ENCODE measurements around the gene NBPF3.

NBPF3 gene

GRCh38 chr1:21520899-21521716, 81.2 kb downstream of the NBPF3 start:
- H3K4me3 ChIP-seq (ENCODE audit: low read length): no peak overlapping the region
- no peaks in the 10 kb centered on the region for H3K27me3 ChIP-seq (ENCODE audit: insufficient read depth, low read length)
- no peaks in the 10 kb centered on the region for H3K4me1 ChIP-seq (ENCODE audit: insufficient read depth, low read length)
- H3K9me3 ChIP-seq (ENCODE audit: low read length): no peaks in the 10 kb centered on the region
- H3K36me3 ChIP-seq (ENCODE audit: insufficient read depth, low read length): no peaks in the 10 kb centered on the region
- H2AFZ ChIP-seq (ENCODE audit: low read depth, low read length): no peak overlapping the region

GRCh38 chr1:21521717-21522060, 81.8 kb downstream of the NBPF3 start:
- no peak overlapping the region for H2AFZ ChIP-seq (ENCODE audit: low read depth, low read length)

GRCh38 chr1:21522525-21523038, 82.6 kb downstream of the NBPF3 start:
- Histone ChIP-seq H3K9me3 (ENCODE audit: low read length) (no peaks in the 10 kb centered on the region), H3K36me3 (ENCODE audit: insufficient read depth, low read length) (no peaks in the 10 kb centered on the region), H3K4me1 (ENCODE audit: insufficient read depth, low read length) (no peaks in the 10 kb centered on the region), H2AFZ (ENCODE audit: low read depth, low read length) (no peak overlapping the region), H3K27me3 (ENCODE audit: insufficient read depth, low read length) (no peaks in the 10 kb centered on the region), H3K4me3 (ENCODE audit: low read length) (no peak overlapping the region)

More at GRCh38 chr1:21521717-21522060, 81.8 kb downstream of the NBPF3 start:
- no peaks in the 10 kb centered on the region for H3K4me1 ChIP-seq (ENCODE audit: insufficient read depth, low read length)
- no peaks in the 10 kb centered on the region for H3K27me3 ChIP-seq (ENCODE audit: insufficient read depth, low read length)
- H3K9me3 ChIP-seq (ENCODE audit: low read length): no peaks in the 10 kb centered on the region
- H3K36me3 ChIP-seq (ENCODE audit: insufficient read depth, low read length): no peaks in the 10 kb centered on the region
- no peak overlapping the region for H3K4me3 ChIP-seq (ENCODE audit: low read length)

- H3K9me3 ChIP-seq (ENCODE audit: low read length): no peaks in the 10 kb centered on the region
- H3K27me3 ChIP-seq (ENCODE audit: insufficient read depth, low read length): no peaks in the 10 kb centered on the region
- H2AFZ ChIP-seq (ENCODE audit: low read depth, low read length): no peak overlapping the region
- H3K4me3 ChIP-seq (ENCODE audit: low read length): no peak overlapping the region
- no peaks in the 10 kb centered on the region for H3K36me3 ChIP-seq (ENCODE audit: insufficient read depth, low read length)
- H3K4me1 ChIP-seq (ENCODE audit: insufficient read depth, low read length): no peaks in the 10 kb centered on the region
These were observed 83.4 kb downstream of the NBPF3 start for GRCh38 chr1:21523297-21523813.

- no peaks in the 10 kb centered on the region for H3K4me1 ChIP-seq (ENCODE audit: insufficient read depth, low read length)
- H3K27me3 ChIP-seq (ENCODE audit: insufficient read depth, low read length): no peaks in the 10 kb centered on the region
- no peaks in the 10 kb centered on the region for H3K9me3 ChIP-seq (ENCODE audit: low read length)
- H2AFZ ChIP-seq (ENCODE audit: low read depth, low read length): no peak overlapping the region
- no peaks in the 10 kb centered on the region for H3K36me3 ChIP-seq (ENCODE audit: insufficient read depth, low read length)
- no peak overlapping the region for H3K4me3 ChIP-seq (ENCODE audit: low read length)
These were observed 84.3 kb downstream of the NBPF3 start for GRCh38 chr1:21524220-21524619.

GRCh38 chr1:21524686-21525339, 84.9 kb downstream of the NBPF3 start:
- H3K9me3 ChIP-seq (ENCODE audit: low read length): no peaks in the 10 kb centered on the region
- H3K4me1 ChIP-seq (ENCODE audit: insufficient read depth, low read length): no peaks in the 10 kb centered on the region
- no peaks in the 10 kb centered on the region for H3K27me3 ChIP-seq (ENCODE audit: insufficient read depth, low read length)
- no peak overlapping the region for H3K4me3 ChIP-seq (ENCODE audit: low read length)
- H2AFZ ChIP-seq (ENCODE audit: low read depth, low read length): no peak overlapping the region
- H3K36me3 ChIP-seq (ENCODE audit: insufficient read depth, low read length): no peaks in the 10 kb centered on the region

- Histone ChIP-seq H3K9me3 (ENCODE audit: low read length) (no peaks in the 10 kb centered on the region), H2AFZ (ENCODE audit: low read depth, low read length) (no peak overlapping the region), H3K36me3 (ENCODE audit: insufficient read depth, low read length) (no peaks in the 10 kb centered on the region)
These were observed 85.4 kb downstream of the NBPF3 start for GRCh38 chr1:21525340-21525717.

GRCh38 chr1:21526441-21526840, 86.5 kb downstream of the NBPF3 start:
- H3K36me3 ChIP-seq (ENCODE audit: insufficient read depth, low read length): no peaks in the 10 kb centered on the region
- H3K9me3 ChIP-seq (ENCODE audit: low read length): no peaks in the 10 kb centered on the region
- no peak overlapping the region for H2AFZ ChIP-seq (ENCODE audit: low read depth, low read length)
- H3K27me3 ChIP-seq (ENCODE audit: insufficient read depth, low read length): no peaks in the 10 kb centered on the region
- H3K4me1 ChIP-seq (ENCODE audit: insufficient read depth, low read length): no peaks in the 10 kb centered on the region
- H3K4me3 ChIP-seq (ENCODE audit: low read length): no peak overlapping the region

More at GRCh38 chr1:21525340-21525717, 85.4 kb downstream of the NBPF3 start:
- Histone ChIP-seq H3K27me3 (ENCODE audit: insufficient read depth, low read length) (no peaks in the 10 kb centered on the region), H3K4me1 (ENCODE audit: insufficient read depth, low read length) (no peaks in the 10 kb centered on the region), H3K4me3 (ENCODE audit: low read length) (no peak overlapping the region)

- Histone ChIP-seq H3K4me3 (ENCODE audit: low read length) (no peak overlapping the region), H2AFZ (ENCODE audit: low read depth, low read length) (no peak overlapping the region), H3K27me3 (ENCODE audit: insufficient read depth, low read length) (no peaks in the 10 kb centered on the region), H3K4me1 (ENCODE audit: insufficient read depth, low read length) (no peaks in the 10 kb centered on the region), H3K9me3 (ENCODE audit: low read length) (no peaks in the 10 kb centered on the region), H3K36me3 (ENCODE audit: insufficient read depth, low read length) (no peaks in the 10 kb centered on the region)
These were observed 90.6 kb downstream of the NBPF3 start for GRCh38 chr1:21530368-21531016.

- Histone ChIP-seq H3K4me1 (ENCODE audit: insufficient read depth, low read length) (no peaks in the 10 kb centered on the region), H3K4me3 (ENCODE audit: low read length) (no peak overlapping the region), H3K36me3 (ENCODE audit: insufficient read depth, low read length) (no peaks in the 10 kb centered on the region), H3K27me3 (ENCODE audit: insufficient read depth, low read length) (no peaks in the 10 kb centered on the region), H3K9me3 (ENCODE audit: low read length) (no peaks in the 10 kb centered on the region), H2AFZ (ENCODE audit: low read depth, low read length) (no peak overlapping the region)
These were observed 91.3 kb downstream of the NBPF3 start for GRCh38 chr1:21531241-21531640.

- H2AFZ ChIP-seq (ENCODE audit: low read depth, low read length): no peak overlapping the region
- H3K27me3 ChIP-seq (ENCODE audit: insufficient read depth, low read length): no peaks in the 10 kb centered on the region
- H3K4me1 ChIP-seq (ENCODE audit: insufficient read depth, low read length): no peaks in the 10 kb centered on the region
- H3K36me3 ChIP-seq (ENCODE audit: insufficient read depth, low read length): no peaks in the 10 kb centered on the region
- no peak overlapping the region for H3K4me3 ChIP-seq (ENCODE audit: low read length)
- no peaks in the 10 kb centered on the region for H3K9me3 ChIP-seq (ENCODE audit: low read length)
These were observed 92.6 kb downstream of the NBPF3 start for GRCh38 chr1:21532496-21532895.

GRCh38 chr1:21532992-21533534, 93.1 kb downstream of the NBPF3 start:
- Histone ChIP-seq H3K36me3 (ENCODE audit: insufficient read depth, low read length) (no peaks in the 10 kb centered on the region), H3K4me3 (ENCODE audit: low read length) (no peak overlapping the region), H3K4me1 (ENCODE audit: insufficient read depth, low read length) (no peaks in the 10 kb centered on the region), H3K9me3 (ENCODE audit: low read length) (no peaks in the 10 kb centered on the region), H3K27me3 (ENCODE audit: insufficient read depth, low read length) (no peaks in the 10 kb centered on the region), H2AFZ (ENCODE audit: low read depth, low read length) (no peak overlapping the region)

GRCh38 chr1:21534146-21534545, 94.2 kb downstream of the NBPF3 start:
- Histone ChIP-seq H3K9me3 (ENCODE audit: low read length) (no peaks in the 10 kb centered on the region), H2AFZ (ENCODE audit: low read depth, low read length) (no peak overlapping the region), H3K36me3 (ENCODE audit: insufficient read depth, low read length) (no peaks in the 10 kb centered on the region), H3K27me3 (ENCODE audit: insufficient read depth, low read length) (no peaks in the 10 kb centered on the region), H3K4me1 (ENCODE audit: insufficient read depth, low read length) (no peaks in the 10 kb centered on the region), H3K4me3 (ENCODE audit: low read length) (no peak overlapping the region)

Measured in neuron (in vitro differentiated cells).